GM23338 (cell line): ENCODE results near the gene HOXB6. TPM values are rescaled to one million over a fixed set of nuclear protein-coding genes. Genes with fewer than 3 reads are reported as not detected.

Experiments
- ATAC-seq: fragments of 200-7000 bp; cut with Tn5 transposase; 3 replicates; pipeline ENCODE4 v1.9.1; 2020
- DNase-seq: peaks from one replicate; pipeline ENCODE4 v3.0.0-alpha.2; 2015; ENCODE audit warnings: low spot score
- H2AFZ ChIP-seq: fragments of 200-600 bp; sonication (generic); 2 replicates; pipeline ENCODE4 v1.8.0; 2016; ENCODE audit warnings: antibody characterized with exemption, mild to moderate bottlenecking, moderate library complexity
- H3F3A ChIP-seq: fragments of 200-600 bp; sonication (generic); replicated peaks from 2 replicates; pipeline ENCODE4 v1.8.0; 2017; ENCODE audit warnings: antibody characterized with exemption, mixed run types, low read depth
- H3K27ac ChIP-seq: fragments of 200-600 bp; sonication (generic); 2 replicates; pipeline ENCODE4 v1.6.1; 2016; ENCODE audit warnings: low read depth
- H3K27me3 ChIP-seq: fragments of 200-600 bp; sonication (generic); 2 replicates; pipeline ENCODE4 v1.8.0; 2016; ENCODE audit warnings: mild to moderate bottlenecking, mixed run types, moderate library complexity; ENCODE audit not compliant: insufficient read depth
- H3K36me3 ChIP-seq: fragments of 200-600 bp; sonication (generic); 2 replicates; pipeline ENCODE4 v1.8.0; 2016; ENCODE audit warnings: mild to moderate bottlenecking; ENCODE audit not compliant: insufficient read depth
- H3K4me1 ChIP-seq: fragments of 200-600 bp; sonication (generic); 2 replicates; pipeline ENCODE4 v1.8.0; 2016; ENCODE audit warnings: mild to moderate bottlenecking, moderate library complexity; ENCODE audit not compliant: insufficient read depth
- H3K4me2 ChIP-seq: fragments of 200-600 bp; sonication (generic); 2 replicates; pipeline ENCODE4 v1.7.1; 2017; ENCODE audit warnings: mixed run types
- H3K4me3 ChIP-seq: fragments of 200-600 bp; sonication (generic); 2 replicates; pipeline ENCODE4 v1.6.1; 2016; ENCODE audit warnings: mixed run types
- H3K79me2 ChIP-seq: fragments of 200-600 bp; sonication (generic); replicated peaks from 2 replicates; pipeline ENCODE4 v1.8.0; 2017; ENCODE audit warnings: mild to moderate bottlenecking; ENCODE audit not compliant: insufficient read depth
- H3K9me2 ChIP-seq: fragments of 200-600 bp; sonication (generic); 2 replicates; pipeline ENCODE4 v1.8.0; 2017; ENCODE audit not compliant: insufficient read depth
- H4K20me1 ChIP-seq: fragments of 200-600 bp; sonication (generic); replicated peaks from 2 replicates; pipeline ENCODE4 v1.8.0; 2017; ENCODE audit warnings: mild to moderate bottlenecking; ENCODE audit not compliant: insufficient read depth
- H3K27ac Mint-ChIP-seq: 2 replicates; pipeline ENCODE4 v1.8.0; 2020; ENCODE audit warnings: inconsistent platforms, mild to moderate bottlenecking, moderate library complexity, mixed read lengths
- H3K27me3 Mint-ChIP-seq: 3 replicates; pipeline ENCODE4 v1.8.0; 2022; ENCODE audit warnings: low read depth, mild to moderate bottlenecking, moderate library complexity, mixed read lengths, inconsistent platforms; ENCODE audit not compliant: insufficient read depth, poor library complexity
- H3K36me3 Mint-ChIP-seq: 3 replicates; pipeline ENCODE4 v1.8.0; 2021; ENCODE audit warnings: low read depth, mild to moderate bottlenecking, inconsistent platforms, moderate library complexity, mixed read lengths
- H3K4me1 Mint-ChIP-seq: 3 replicates; pipeline ENCODE4 v1.8.0; 2020; ENCODE audit warnings: mild to moderate bottlenecking, inconsistent platforms, mixed read lengths
- H3K4me3 Mint-ChIP-seq: 3 replicates; pipeline ENCODE4 v1.8.0; 2021; ENCODE audit warnings: moderate library complexity, mild to moderate bottlenecking, inconsistent platforms, mixed read lengths
- H3K9me3 Mint-ChIP-seq: 3 replicates; pipeline ENCODE4 v1.8.0; 2020; ENCODE audit warnings: moderate library complexity, mild to moderate bottlenecking, inconsistent platforms, mixed read lengths
- CREB1 ChIP-seq: fragments of 250-450 bp; sonication (Bioruptor Pico); IDR thresholded peaks from 2 replicates; pipeline ENCODE4 v1.5.0; 2020; ENCODE audit warnings: low read depth, mild to moderate bottlenecking, moderate library complexity
- ETS1 ChIP-seq: IDR thresholded peaks from 2 replicates; pipeline ENCODE4 v1.6.1; 2016; ENCODE audit warnings: antibody characterized with exemption
- EZH2 ChIP-seq: fragments of 200-600 bp; sonication (generic); IDR thresholded peaks from one replicate; pipeline ENCODE4 v1.8.0; 2017; ENCODE audit warnings: antibody characterized with exemption, mild to moderate bottlenecking, low read depth; ENCODE audit not compliant: unreplicated experiment
- EZH2phosphoT487 ChIP-seq: fragments of 200-600 bp; sonication (generic); IDR thresholded peaks from one replicate; pipeline ENCODE4 v1.8.1; 2018; ENCODE audit warnings: antibody characterized with exemption; ENCODE audit not compliant: unreplicated experiment
- JUNB ChIP-seq: IDR thresholded peaks from one replicate; pipeline ENCODE4 v1.6.1; 2016; ENCODE audit warnings: antibody characterized with exemption; ENCODE audit not compliant: unreplicated experiment
- NANOG ChIP-seq: IDR thresholded peaks from 2 replicates; pipeline ENCODE4 v1.6.1; 2016; ENCODE audit warnings: antibody characterized with exemption, borderline replicate concordance
- POLR2AphosphoS5 ChIP-seq: IDR thresholded peaks from 2 replicates; pipeline ENCODE4 v1.6.1; 2016; ENCODE audit warnings: antibody characterized with exemption, low read depth
- STAT1 ChIP-seq: IDR thresholded peaks from one replicate; pipeline ENCODE4 v1.6.1; 2016; ENCODE audit warnings: antibody characterized with exemption; ENCODE audit not compliant: unreplicated experiment
- ZNF114 ChIP-seq: fragments of 250-450 bp; sonication (Bioruptor Pico); IDR thresholded peaks from 2 replicates; pipeline ENCODE4 v1.5.0; 2020; ENCODE audit warnings: mild to moderate bottlenecking, moderate library complexity
- ZNF331 ChIP-seq: fragments of 250-450 bp; sonication (Bioruptor Pico); IDR thresholded peaks from 2 replicates; pipeline ENCODE4 v1.5.0; 2020; ENCODE audit warnings: low read depth, mild to moderate bottlenecking, moderate library complexity
- polyA plus RNA-seq: library from polyadenylated mRNA; unstranded; fragments of >200 nt; fragmentation: Nextera tagmentation; extraction: Ambion mirVana; gene quantifications from 2 replicates; pipeline ENCODE4 v1.2.1, GENCODE V29; 2016
- total RNA-seq: library from RNA; depleted of rRNA; stranded (reverse); fragments of >200 nt; shearing (Covaris generic); gene quantifications from 2 replicates; pipeline ENCODE4 v1.2.3, GENCODE V29; 2014
- TF ChIP-seq, protein P1 (sequence below): fragments of 250-450 bp; sonication (Bioruptor Pico); IDR thresholded peaks from 2 replicates; pipeline ENCODE4 v1.5.0; 2020; ENCODE audit warnings: mild to moderate bottlenecking, moderate library complexity
- TF ChIP-seq, protein P2 (sequence below), 2 experiments: fragments of 200-600 bp in 1 of 2; sonication (generic) in 1 of 2; conservative IDR thresholded peaks; 2 replicates each; pipeline versions ENCODE4 v1.5.1 to v1.6.1; 2016 to 2017; ENCODE audit warnings: antibody characterized with exemption in 2 of 2, low read depth in 2 of 2, mild to moderate bottlenecking in 2 of 2, moderate library complexity in 1 of 2
- TF ChIP-seq, protein P3 (sequence below): IDR thresholded peaks from one replicate; pipeline ENCODE4 v1.6.1; 2018; ENCODE audit warnings: antibody characterized with exemption; ENCODE audit not compliant: unreplicated experiment

HOXB6 gene
- total and polyA plus RNA-seq, 2 experiments from 2014 or later, result not detected

GRCh38 chr17:48567209-48567608 is 37.6 kb downstream of the HOXB6 start:
- no peak for ATAC-seq
- Histone ChIP-seq H4K20me1 (peaks cover 68% of the 10 kb centered on the region), H3K79me2 (no peaks in the 10 kb centered on the region), H3K4me3 (no peak overlapping the region), H3K27me3 (peaks cover 100% of the 10 kb centered on the region), H3K27ac (no peak overlapping the region), H3K36me3 (no peaks in the 10 kb centered on the region), H2AFZ (no peak overlapping the region), H3K4me1 (peaks cover 75% of the 10 kb centered on the region), H3K9me2 (no peaks in the 10 kb centered on the region), H3F3A (peaks cover 65% of the 10 kb centered on the region), H3K4me2 (no peak overlapping the region)
- no peaks in the 10 kb centered on the region for H3K36me3 Mint-ChIP-seq
- peaks cover 18% of the 10 kb centered on the region for H3K27me3 Mint-ChIP-seq
- H3K4me1 Mint-ChIP-seq, result peaks cover 29% of the 10 kb centered on the region
- TF ChIP-seq EZH2phosphoT487 (no peak), ZNF114 (CRISPR knock-in tag) (no peak), ZNF331 (no peak), STAT1 (no peak), CREB1 (no peak), POLR2AphosphoS5 (no peak), EZH2 (no peak), ETS1 (no peak), NANOG (no peak), JUNB (no peak)
- TF ChIP-seq, protein P1, sequence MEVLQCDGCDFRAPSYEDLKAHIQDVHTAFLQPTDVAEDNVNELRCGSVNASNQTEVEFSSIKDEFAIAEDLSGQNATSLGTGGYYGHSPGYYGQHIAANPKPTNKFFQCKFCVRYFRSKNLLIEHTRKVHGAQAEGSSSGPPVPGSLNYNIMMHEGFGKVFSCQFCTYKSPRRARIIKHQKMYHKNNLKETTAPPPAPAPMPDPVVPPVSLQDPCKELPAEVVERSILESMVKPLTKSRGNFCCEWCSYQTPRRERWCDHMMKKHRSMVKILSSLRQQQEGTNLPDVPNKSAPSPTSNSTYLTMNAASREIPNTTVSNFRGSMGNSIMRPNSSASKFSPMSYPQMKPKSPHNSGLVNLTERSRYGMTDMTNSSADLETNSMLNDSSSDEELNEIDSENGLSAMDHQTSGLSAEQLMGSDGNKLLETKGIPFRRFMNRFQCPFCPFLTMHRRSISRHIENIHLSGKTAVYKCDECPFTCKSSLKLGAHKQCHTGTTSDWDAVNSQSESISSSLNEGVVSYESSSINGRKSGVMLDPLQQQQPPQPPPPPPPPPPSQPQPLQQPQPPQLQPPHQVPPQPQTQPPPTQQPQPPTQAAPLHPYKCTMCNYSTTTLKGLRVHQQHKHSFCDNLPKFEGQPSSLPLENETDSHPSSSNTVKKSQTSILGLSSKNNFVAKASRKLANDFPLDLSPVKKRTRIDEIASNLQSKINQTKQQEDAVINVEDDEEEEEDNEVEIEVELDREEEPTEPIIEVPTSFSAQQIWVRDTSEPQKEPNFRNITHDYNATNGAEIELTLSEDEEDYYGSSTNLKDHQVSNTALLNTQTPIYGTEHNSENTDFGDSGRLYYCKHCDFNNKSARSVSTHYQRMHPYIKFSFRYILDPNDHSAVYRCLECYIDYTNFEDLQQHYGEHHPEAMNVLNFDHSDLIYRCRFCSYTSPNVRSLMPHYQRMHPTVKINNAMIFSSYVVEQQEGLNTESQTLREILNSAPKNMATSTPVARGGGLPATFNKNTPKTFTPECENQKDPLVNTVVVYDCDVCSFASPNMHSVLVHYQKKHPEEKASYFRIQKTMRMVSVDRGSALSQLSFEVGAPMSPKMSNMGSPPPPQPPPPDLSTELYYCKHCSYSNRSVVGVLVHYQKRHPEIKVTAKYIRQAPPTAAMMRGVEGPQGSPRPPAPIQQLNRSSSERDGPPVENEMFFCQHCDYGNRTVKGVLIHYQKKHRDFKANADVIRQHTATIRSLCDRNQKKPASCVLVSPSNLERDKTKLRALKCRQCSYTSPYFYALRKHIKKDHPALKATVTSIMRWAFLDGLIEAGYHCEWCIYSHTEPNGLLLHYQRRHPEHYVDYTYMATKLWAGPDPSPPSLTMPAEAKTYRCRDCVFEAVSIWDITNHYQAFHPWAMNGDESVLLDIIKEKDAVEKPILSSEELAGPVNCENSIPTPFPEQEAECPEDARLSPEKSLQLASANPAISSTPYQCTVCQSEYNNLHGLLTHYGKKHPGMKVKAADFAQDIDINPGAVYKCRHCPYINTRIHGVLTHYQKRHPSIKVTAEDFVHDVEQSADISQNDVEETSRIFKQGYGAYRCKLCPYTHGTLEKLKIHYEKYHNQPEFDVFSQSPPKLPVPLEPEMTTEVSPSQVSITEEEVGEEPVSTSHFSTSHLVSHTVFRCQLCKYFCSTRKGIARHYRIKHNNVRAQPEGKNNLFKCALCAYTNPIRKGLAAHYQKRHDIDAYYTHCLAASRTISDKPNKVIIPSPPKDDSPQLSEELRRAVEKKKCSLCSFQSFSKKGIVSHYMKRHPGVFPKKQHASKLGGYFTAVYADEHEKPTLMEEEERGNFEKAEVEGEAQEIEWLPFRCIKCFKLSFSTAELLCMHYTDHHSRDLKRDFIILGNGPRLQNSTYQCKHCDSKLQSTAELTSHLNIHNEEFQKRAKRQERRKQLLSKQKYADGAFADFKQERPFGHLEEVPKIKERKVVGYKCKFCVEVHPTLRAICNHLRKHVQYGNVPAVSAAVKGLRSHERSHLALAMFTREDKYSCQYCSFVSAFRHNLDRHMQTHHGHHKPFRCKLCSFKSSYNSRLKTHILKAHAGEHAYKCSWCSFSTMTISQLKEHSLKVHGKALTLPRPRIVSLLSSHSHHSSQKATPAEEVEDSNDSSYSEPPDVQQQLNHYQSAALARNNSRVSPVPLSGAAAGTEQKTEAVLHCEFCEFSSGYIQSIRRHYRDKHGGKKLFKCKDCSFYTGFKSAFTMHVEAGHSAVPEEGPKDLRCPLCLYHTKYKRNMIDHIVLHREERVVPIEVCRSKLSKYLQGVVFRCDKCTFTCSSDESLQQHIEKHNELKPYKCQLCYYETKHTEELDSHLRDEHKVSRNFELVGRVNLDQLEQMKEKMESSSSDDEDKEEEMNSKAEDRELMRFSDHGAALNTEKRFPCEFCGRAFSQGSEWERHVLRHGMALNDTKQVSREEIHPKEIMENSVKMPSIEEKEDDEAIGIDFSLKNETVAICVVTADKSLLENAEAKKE, result no peak
- TF ChIP-seq, protein P2, sequence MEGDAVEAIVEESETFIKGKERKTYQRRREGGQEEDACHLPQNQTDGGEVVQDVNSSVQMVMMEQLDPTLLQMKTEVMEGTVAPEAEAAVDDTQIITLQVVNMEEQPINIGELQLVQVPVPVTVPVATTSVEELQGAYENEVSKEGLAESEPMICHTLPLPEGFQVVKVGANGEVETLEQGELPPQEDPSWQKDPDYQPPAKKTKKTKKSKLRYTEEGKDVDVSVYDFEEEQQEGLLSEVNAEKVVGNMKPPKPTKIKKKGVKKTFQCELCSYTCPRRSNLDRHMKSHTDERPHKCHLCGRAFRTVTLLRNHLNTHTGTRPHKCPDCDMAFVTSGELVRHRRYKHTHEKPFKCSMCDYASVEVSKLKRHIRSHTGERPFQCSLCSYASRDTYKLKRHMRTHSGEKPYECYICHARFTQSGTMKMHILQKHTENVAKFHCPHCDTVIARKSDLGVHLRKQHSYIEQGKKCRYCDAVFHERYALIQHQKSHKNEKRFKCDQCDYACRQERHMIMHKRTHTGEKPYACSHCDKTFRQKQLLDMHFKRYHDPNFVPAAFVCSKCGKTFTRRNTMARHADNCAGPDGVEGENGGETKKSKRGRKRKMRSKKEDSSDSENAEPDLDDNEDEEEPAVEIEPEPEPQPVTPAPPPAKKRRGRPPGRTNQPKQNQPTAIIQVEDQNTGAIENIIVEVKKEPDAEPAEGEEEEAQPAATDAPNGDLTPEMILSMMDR (conservative IDR thresholded peaks at IDR 0.05; ENCODE audit: low read depth in 2 of 2), result no peak
- TF ChIP-seq, protein P3, sequence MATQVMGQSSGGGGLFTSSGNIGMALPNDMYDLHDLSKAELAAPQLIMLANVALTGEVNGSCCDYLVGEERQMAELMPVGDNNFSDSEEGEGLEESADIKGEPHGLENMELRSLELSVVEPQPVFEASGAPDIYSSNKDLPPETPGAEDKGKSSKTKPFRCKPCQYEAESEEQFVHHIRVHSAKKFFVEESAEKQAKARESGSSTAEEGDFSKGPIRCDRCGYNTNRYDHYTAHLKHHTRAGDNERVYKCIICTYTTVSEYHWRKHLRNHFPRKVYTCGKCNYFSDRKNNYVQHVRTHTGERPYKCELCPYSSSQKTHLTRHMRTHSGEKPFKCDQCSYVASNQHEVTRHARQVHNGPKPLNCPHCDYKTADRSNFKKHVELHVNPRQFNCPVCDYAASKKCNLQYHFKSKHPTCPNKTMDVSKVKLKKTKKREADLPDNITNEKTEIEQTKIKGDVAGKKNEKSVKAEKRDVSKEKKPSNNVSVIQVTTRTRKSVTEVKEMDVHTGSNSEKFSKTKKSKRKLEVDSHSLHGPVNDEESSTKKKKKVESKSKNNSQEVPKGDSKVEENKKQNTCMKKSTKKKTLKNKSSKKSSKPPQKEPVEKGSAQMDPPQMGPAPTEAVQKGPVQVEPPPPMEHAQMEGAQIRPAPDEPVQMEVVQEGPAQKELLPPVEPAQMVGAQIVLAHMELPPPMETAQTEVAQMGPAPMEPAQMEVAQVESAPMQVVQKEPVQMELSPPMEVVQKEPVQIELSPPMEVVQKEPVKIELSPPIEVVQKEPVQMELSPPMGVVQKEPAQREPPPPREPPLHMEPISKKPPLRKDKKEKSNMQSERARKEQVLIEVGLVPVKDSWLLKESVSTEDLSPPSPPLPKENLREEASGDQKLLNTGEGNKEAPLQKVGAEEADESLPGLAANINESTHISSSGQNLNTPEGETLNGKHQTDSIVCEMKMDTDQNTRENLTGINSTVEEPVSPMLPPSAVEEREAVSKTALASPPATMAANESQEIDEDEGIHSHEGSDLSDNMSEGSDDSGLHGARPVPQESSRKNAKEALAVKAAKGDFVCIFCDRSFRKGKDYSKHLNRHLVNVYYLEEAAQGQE, result no peak
- no peak for DNase-seq
- H3K27ac Mint-ChIP-seq, result no peak overlapping the region
- no peaks in the 10 kb centered on the region for H3K9me3 Mint-ChIP-seq
- H3K4me3 Mint-ChIP-seq, result no peak overlapping the region
